ENCODE results near the gene NOL3. TPM values are rescaled to one million over a fixed set of nuclear protein-coding genes. Genes with fewer than 3 reads are reported as not detected.

Gene NOL3
- total and polyA plus RNA-seq, 2 of the 13 experiments (the other 11 are each of a cell fraction or from before 2014, with no cell fraction given): 5.7 to 20.5 TPM

DNA sequence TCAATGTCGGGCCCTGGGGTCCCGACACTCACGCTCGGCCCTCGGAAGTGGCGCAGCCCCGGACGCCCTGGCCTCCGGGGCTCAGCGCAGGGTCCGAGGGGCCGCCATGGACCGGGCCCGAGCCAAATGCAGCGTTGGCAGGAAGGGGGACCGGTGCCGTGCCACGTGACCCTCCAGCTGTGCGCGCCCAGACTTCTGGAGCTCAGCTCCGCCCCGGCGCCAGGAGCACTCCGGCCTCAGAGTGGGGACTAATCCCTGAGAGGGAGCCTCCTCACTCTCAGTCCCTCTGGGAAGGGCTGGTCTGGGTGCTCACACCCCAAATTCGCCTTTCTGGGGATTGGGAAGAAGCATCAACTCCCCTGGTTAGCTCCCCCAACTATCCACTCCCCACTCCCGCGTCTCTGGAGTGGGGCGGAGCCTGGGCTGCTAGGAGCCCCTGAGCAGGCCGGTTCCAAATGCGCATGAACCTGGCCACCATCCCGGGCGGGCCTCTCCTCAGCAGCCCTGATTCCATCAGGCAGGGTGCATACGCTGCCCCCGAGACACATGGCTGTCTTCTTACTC, 19.4 kb upstream of the NOL3 start, which contains the start of gene B3GNT9 (continued):
- TF ChIP-seq ZNF574 (CRISPR knock-in tag; IDR thresholded peaks at IDR 0.05): 0 out of 2 replicates have a peak, but pooled peaks have one; percentile 22
- TF ChIP-seq ZKSCAN1 (IDR thresholded peaks at IDR 0.05; ENCODE audit: low read length): no peak
- TF ChIP-seq ARNT2 (CRISPR knock-in tag; IDR thresholded peaks at IDR 0.05; ENCODE audit: low read depth): peak; percentile 68; the same call in 1 of the 2 replicates
- TF ChIP-seq TRIM22 (IDR thresholded peaks at IDR 0.05): no peak
- no peak for TF ChIP-seq JDP2 (CRISPR knock-in tag; IDR thresholded peaks at IDR 0.05; ENCODE audit: borderline replicate concordance)
- no peak for TF ChIP-seq GATAD1 (CRISPR knock-in tag; IDR thresholded peaks at IDR 0.05)
- no peak for TF ChIP-seq SNAI1 (CRISPR knock-in tag; IDR thresholded peaks at IDR 0.05; ENCODE audit: borderline replicate concordance)
- no peak for TF ChIP-seq NONO (IDR thresholded peaks at IDR 0.05)
- no peak; the same call in 1 of the 2 replicates for TF ChIP-seq NONO (CRISPR knock-in tag; conservative IDR thresholded peaks at IDR 0.05)
- peak; percentile 93 for TF ChIP-seq IKZF4 (CRISPR knock-in tag; IDR thresholded peaks at IDR 0.05; ENCODE audit: borderline replicate concordance, low read depth, not compliant biosample characterization)
- no peak for TF ChIP-seq STAT5B (CRISPR knock-in tag; IDR thresholded peaks at IDR 0.05)
- TF ChIP-seq, protein P1, sequence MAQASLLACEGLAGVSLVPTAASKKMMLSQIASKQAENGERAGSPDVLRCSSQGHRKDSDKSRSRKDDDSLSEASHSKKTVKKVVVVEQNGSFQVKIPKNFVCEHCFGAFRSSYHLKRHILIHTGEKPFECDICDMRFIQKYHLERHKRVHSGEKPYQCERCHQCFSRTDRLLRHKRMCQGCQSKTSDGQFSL (CRISPR knock-in tag; IDR thresholded peaks at IDR 0.05): no peak
- peak; percentile 48; the same call in 1 of the 2 replicates for TF ChIP-seq ZNF552 (CRISPR knock-in tag; IDR thresholded peaks at IDR 0.05; ENCODE audit: borderline replicate concordance)
- TF ChIP-seq HMGA1 (CRISPR knock-in tag; conservative IDR thresholded peaks at IDR 0.05): no peak
- no peak for TF ChIP-seq SAFB2 (CRISPR knock-in tag; IDR thresholded peaks at IDR 0.05; ENCODE audit: borderline replicate concordance, low read depth)
- peak; percentile 29; the same call in 1 of the 2 replicates for TF ChIP-seq ZNF441 (CRISPR knock-in tag; IDR thresholded peaks at IDR 0.05; ENCODE audit: borderline replicate concordance)
- no peak for TF ChIP-seq TSC22D2 (CRISPR knock-in tag; IDR thresholded peaks at IDR 0.05; ENCODE audit: borderline replicate concordance)
- TF ChIP-seq RAD51 (IDR thresholded peaks at IDR 0.05; ENCODE audit: borderline replicate concordance): peak; percentile 72
- TF ChIP-seq DZIP1 (CRISPR knock-in tag; IDR thresholded peaks at IDR 0.05): no peak; the same call in 1 of the 2 replicates
- TF ChIP-seq GATAD2A (CRISPR knock-in tag; IDR thresholded peaks at IDR 0.05): no peak
- TF ChIP-seq ZNF777 (CRISPR knock-in tag; IDR thresholded peaks at IDR 0.05): no peak
